ENCODE data around the gene PDS5A.
"Not testable (repeated sequence)": the region's sequence is repeated elsewhere in the genome, so short reads cannot be mapped to it uniquely, and the experiment has no call there.

Gene PDS5A

GRCh38 chr4:39899291-39899690, 78.4 kb downstream of the PDS5A start:
- DNase-seq (ENCODE audit: low read depth in 2 of 2) = no peak

GRCh38 chr4:39898015-39898414, 79.7 kb downstream of the PDS5A start:
- DNase-seq (ENCODE audit: low read depth in 2 of 2) = no peak

DNA sequence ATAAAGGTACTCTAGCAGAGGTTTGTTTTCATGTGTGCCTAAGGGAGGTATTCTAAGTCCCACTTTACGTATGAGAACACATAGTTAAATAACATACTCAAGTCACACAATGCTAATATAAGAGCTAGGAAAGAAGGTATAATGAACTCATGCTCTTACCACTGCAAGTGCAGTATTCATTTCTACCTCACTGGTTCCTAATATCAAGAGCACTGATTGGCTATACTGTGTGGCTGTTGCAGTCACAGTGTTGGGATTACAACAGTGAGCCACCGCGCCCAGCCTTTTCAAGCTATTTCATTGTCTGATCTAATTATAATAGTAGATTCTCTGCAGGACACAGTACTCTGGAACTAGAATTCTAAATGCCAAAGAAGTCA, 84.0 kb downstream of the PDS5A start:
- DNase-seq (ENCODE audit: low read depth in 2 of 2) = no peak

- no peak for DNase-seq (ENCODE audit: low read depth in 2 of 2)
Observed at GRCh38 chr4:39892988-39893692, 84.6 kb downstream of the PDS5A start.

DNA sequence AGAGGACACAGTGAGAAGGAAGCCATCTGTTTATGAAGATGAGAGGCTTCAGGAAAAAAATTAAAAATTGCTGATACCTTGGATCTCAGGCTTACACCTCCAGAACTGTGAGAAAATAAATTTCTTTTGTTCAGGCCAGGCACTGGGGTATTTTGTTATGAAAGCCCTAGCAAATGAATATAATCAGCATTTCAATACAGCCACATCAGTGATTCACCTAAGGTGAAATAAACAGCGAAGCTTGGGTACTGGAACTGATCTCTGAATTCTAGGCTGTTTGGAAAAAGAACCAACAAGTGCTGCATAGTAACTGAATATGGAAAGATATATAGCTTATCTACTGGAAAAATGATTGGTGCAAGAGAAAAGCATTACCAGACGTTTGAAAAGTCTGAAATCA, 88.5 kb downstream of the PDS5A start:
- no peak for DNase-seq (ENCODE audit: low read depth in 2 of 2)

GRCh38 chr4:39888541-39888940, 89.2 kb downstream of the PDS5A start:
- no peak for DNase-seq (ENCODE audit: low read depth in 2 of 2)

GRCh38 chr4:39883646-39884045, 94.1 kb downstream of the PDS5A start:
- DNase-seq (ENCODE audit: low read depth in 2 of 2) = no peak

- no peak for DNase-seq (ENCODE audit: low read depth in 2 of 2)
Observed at GRCh38 chr4:39881789-39882188, 95.9 kb downstream of the PDS5A start.

DNA sequence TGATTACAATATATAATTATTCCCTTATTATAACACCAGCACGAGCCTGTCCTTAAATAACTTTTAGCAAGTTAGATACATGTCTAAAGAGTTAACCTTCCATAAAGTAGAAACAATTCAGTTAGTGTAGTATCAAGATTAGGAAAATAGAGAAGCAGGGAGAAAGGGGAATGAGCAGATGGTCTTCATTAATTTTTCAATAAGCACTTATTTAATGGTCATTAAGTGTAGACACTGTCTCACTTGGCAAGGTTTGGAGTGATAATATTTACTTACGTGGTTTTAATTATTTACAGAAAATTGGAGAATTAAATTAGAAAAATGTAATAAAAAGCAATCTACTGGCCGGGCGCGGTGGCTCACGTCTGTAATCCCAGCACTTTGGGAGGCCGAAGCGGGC, 99.7 kb downstream of the PDS5A start:
- no peak for DNase-seq (ENCODE audit: low read depth in 2 of 2)

- no peak for DNase-seq (ENCODE audit: low read depth in 2 of 2)
Observed at GRCh38 chr4:39873823-39874222, 103.9 kb downstream of the PDS5A start.

- no peak for DNase-seq (ENCODE audit: low read depth in 2 of 2)
Observed at GRCh38 chr4:39865280-39865679, 112.4 kb downstream of the PDS5A start.

GRCh38 chr4:39864391-39864790, 113.3 kb downstream of the PDS5A start:
- no peak for DNase-seq (ENCODE audit: low read depth in 2 of 2)

DNA sequence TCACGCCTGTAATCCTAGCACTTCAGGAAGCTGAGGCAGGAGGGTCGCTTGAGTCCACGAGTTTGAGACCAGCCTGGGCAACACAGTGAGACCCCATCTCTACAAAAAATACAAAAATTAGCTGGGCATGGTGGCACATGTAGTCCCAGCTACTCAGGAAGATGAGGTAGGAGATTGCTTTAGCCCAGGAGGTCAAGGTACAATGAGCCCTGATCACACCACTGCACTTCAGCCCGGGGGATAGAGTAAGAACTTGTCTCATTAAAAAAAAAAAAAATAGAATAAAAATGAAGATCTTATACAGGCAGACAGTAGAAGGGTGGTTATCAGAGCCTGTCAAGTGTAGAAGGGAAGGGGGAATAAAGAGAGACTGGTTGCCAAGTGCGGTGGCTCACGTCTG, 116.9 kb downstream of the PDS5A start:
- no peak for DNase-seq (ENCODE audit: low read depth in 2 of 2)

GRCh38 chr4:39855909-39856512, 121.7 kb downstream of the PDS5A start:
- DNase-seq (ENCODE audit: low read depth in 2 of 2) = no peak

GRCh38 chr4:39852636-39853035, 125.1 kb downstream of the PDS5A start:
- no peak for DNase-seq (ENCODE audit: low read depth in 2 of 2)

DNA sequence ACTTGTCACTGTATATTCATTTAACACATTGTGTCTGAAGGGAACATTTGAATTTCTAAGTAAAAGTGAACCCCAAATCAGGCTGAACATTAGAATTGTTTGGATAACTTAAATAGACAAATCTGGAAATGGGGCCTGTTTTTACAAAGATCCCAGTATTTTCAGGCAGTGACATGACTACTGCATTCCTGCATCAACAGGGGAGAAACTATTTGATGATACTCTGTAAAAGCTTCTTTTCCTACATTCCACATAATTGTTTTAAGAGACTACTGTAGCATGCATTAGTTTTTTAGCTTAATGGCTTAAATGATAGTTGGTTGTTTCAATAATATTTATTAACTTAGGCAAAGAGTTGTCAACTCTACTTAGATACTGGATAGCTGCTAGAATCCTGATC, 127.0 kb downstream of the PDS5A start:
- no peak for DNase-seq (ENCODE audit: low read depth in 2 of 2)

DNA sequence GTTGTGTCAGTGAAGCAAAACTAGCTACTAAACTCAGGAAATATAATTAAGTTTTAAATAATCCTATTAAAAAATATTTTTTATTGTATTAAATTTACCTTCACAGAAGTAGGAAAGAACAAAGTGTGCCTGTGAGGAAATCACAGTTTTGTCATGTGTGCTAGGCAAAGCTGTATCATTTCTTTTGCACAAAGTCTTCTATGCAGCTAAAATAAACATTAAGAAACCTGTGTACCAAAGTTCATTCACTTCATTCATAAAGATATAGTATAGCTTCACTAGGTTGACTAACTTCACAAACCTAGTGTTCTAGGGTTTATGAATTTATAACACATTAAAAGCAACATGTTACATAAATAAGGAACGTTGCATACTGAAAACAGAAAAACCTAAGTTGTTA, 131.0 kb downstream of the PDS5A start:
- DNase-seq (ENCODE audit: low read depth in 2 of 2) = no peak

DNA sequence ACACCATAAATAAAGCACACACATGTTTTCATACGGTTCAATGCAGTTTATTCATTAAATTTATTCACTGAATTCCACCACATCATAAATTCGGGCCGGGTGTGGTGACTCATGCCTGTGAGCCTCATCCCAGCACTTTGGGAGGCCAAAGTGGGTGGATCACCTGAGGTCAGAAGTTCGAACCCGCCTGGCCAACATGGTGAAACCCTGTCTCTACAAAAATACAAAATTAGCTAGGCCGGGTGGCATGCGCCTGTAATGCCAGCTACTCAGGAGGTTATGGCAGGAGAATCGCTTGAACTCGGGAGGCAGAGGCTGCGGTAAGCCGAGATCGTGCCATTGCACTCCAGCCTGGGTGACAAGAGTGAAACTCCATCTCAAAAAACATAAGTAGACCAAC, 131.6 kb downstream of the PDS5A start:
- DNase-seq (ENCODE audit: low read depth in 2 of 2) = no peak

- DNase-seq (ENCODE audit: low read depth in 2 of 2) = no peak
Observed at GRCh38 chr4:39841894-39842293, 135.8 kb downstream of the PDS5A start.

DNA sequence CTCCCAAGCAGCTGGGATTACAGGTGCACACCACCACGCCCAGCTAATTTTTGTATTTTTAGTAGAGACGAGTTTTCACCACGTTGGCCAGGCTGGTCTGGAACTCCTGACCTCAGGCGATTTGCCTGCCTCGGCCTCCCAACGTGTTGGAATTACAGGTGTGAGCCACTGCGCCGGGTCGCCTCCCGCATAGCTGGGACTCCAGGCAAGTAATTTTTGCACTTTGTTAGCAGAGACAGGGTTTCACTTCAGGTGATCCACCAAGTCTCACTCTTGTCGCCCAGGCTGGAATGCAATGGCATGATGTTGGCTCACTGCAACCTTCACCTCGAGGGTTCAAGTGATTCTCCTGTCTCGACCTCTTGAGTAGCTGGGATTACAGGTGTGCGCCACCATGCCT, 137.2 kb downstream of the PDS5A start:
- not testable (repeated sequence) for DNase-seq (ENCODE audit: low read depth in 2 of 2)

GRCh38 chr4:39840027-39840426, 137.7 kb downstream of the PDS5A start:
- no peak for DNase-seq (ENCODE audit: low read depth in 2 of 2)

- DNase-seq (ENCODE audit: low read depth in 2 of 2) = not testable (repeated sequence)
Observed at GRCh38 chr4:39838431-39838830, 139.3 kb downstream of the PDS5A start.

GRCh38 chr4:39834269-39834668, 143.4 kb downstream of the PDS5A start:
- no peak for DNase-seq (ENCODE audit: low read depth in 2 of 2)

DNA sequence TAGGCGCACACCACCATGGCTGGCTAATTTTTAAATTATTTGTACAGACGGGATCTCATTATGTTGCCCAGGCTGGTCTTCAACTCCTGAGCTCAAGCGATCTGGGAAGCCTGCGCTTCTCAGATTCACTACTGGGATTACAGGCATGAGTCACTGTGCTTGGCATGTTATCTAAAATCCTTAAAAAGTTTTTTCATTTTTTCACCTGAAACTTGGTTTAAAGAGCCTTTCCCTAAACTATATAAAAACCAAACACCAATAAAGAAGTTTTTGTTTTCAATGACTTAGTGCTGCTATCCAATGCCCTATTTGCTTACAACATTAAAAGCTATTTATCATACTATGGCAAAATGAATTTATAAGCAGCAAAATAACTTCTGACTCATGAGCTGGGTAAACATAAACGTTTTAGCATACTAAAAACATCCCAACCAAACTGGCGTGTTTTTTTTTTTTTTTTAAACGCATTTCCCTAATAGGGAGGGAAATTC, 151.9 kb downstream of the PDS5A start:
- no peak for DNase-seq (ENCODE audit: low read depth in 2 of 2)
